Peyer's patch (tissue), 4 donors: ENCODE results near the gene ATXN2.

Experiments used
- POLR2A ChIP-seq, 2 donors: fragments of 450-650 bp; IDR thresholded peaks; one replicate each; pipeline ENCODE4 v1.5.1; 2017; ENCODE audit warnings: antibody characterized with exemption in 2 of 2, mild to moderate bottlenecking in 2 of 2, moderate library complexity in 2 of 2
- TF ChIP-seq, protein P1 (sequence below), 6 experiments: fragments of 450-650 bp in 4 of 6; fragments of 200-600 bp in 2 of 6; sonication (generic) in 1 of 6; IDR thresholded peaks; one replicate each; pipeline ENCODE4 v1.5.1; 2017 to 2019; ENCODE audit warnings: antibody characterized with exemption in 6 of 6, mild to moderate bottlenecking in 3 of 6, moderate library complexity in 1 of 6

- TF ChIP-seq, protein P1, sequence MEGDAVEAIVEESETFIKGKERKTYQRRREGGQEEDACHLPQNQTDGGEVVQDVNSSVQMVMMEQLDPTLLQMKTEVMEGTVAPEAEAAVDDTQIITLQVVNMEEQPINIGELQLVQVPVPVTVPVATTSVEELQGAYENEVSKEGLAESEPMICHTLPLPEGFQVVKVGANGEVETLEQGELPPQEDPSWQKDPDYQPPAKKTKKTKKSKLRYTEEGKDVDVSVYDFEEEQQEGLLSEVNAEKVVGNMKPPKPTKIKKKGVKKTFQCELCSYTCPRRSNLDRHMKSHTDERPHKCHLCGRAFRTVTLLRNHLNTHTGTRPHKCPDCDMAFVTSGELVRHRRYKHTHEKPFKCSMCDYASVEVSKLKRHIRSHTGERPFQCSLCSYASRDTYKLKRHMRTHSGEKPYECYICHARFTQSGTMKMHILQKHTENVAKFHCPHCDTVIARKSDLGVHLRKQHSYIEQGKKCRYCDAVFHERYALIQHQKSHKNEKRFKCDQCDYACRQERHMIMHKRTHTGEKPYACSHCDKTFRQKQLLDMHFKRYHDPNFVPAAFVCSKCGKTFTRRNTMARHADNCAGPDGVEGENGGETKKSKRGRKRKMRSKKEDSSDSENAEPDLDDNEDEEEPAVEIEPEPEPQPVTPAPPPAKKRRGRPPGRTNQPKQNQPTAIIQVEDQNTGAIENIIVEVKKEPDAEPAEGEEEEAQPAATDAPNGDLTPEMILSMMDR (IDR thresholded peaks at IDR 0.05) = no peak
- no peak for TF ChIP-seq POLR2A (IDR thresholded peaks at IDR 0.05)
These were observed 29.6 kb downstream of the ATXN2 start for GRCh38 chr12:111569363-111570083.
